ENCODE data around the gene GFY.
"Not testable (repeated sequence)": the region's sequence is repeated elsewhere in the genome, so short reads cannot be mapped to it uniquely, and the experiment has no call there.

The GFY gene

DNA sequence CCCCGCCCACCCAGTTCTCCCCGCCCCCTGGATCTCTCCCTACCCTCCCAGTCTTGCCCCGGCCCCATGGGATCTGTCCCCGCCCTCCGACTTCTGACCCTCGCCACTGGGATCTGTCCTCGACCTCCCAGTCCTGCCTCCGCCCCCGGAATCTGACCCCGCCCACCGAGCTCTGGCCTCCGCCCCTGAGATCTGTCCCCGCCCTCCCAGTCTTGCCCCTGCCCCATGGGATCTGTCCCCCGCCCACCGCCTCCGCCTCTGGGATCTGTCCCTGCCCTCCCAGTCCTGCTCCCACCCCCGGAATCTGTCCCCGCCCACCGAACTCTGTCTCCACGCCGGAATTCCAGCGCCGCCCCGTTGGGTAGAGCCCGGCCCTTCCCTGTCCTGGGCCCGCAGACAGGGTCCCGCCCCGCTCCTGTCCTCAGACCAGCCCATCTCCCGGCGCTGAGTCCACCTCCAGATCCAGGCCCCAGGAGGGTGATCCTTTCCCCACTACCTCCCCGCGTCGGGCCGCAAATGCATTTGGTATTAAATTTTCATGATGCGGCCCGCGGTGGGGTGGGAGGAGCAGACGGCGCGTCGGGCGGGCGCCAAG lies 17.7 kb downstream of the GFY start:
- peak in 1 of 2 donors; percentile 33 for DNase-seq (ENCODE audit: low read depth in 1 of 2, low spot score in 1 of 2)

DNA sequence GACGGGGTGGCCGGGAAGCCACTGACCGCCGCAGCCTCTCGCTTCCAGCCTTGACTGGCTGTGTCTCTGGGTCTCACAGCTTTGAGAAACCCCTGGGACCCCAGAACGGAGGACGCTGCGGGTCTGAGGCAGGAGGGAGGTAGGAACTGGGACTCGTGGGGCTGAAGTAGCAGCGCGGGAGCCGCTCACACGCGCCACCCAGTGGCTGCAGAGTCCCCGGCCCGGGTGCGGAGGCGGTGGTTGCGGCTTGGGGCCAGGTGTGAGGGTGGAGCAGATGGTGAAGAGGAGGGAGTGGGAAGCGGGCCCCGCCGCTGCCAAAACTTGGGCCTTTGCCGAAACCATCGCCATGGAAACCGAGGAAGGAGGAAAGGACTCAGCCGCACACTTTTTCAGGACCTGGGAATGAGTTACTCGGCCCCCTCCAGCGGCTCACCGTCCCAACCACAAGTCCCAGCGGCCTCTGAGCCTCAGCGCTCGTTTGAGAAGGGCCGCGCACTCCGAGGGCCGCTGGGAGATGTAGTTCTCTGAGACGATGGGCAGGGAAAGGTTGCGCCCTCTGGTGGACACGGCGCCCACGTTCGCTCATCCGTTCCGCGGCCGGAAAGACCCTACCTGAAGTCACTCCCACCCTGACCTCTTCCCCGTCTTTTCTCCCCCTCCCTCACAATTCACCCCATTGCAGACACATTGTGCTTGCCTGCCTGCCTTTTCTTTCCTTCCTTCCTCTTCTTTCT lies 18.3 kb downstream of the GFY start:
- DNase-seq (ENCODE audit: low read depth in 1 of 2, low spot score in 1 of 2), result peak; percentile 86 to 93

DNA sequence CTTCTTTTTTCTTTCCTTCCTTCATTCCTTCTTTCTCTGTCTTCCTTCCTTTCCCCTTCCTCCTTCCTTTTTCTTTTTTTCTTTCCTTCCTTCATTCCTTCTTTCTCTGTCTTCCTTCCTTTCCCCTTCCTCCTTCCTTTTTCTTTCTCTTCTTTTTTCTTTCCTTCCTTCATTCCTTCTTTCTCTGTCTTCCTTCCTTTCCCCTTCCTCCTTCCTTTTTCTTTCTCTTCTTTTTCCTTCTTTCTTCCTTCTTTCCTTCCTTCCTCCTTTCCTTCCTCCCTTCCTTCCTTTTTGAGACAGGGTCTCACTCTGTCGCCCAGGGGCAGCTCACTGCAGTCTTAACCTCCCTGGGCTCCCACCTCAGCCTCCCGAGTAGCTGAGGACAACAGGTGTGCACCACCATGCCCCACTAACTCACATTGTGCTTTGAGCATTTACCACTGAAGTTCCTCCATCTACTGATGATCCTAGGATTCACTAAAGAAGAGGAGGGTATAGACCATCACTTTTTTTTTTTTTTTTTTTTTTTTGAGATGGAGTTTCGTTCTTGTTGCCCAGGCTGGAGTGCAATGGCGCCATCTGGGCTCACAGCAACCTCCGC lies 19.0 kb downstream of the GFY start:
- DNase-seq (ENCODE audit: low read depth in 1 of 2, low spot score in 1 of 2), result not testable (repeated sequence)

DNA sequence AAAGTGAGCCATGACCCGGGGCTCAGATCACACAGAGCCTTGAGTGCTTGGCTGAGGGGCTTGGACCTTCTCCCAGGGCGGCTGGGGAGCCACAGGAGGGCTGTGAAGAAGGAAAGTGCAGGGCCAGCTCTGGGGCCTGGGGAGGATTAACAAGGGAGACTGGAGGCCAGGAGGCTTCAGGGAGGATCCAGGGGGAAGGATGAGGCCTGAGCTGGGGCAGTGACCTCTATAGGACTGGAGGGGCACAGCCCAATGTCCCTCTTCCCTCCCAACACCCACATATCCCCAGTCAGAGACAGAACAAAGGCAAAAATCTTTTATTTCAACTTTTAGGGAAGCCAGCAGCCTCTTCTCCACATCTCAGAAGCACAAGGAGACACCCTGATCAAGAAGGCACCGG lies 20.8 kb downstream of the GFY start:
- DNase-seq (ENCODE audit: low read depth in 1 of 2, low spot score in 1 of 2), result no peak

DNA sequence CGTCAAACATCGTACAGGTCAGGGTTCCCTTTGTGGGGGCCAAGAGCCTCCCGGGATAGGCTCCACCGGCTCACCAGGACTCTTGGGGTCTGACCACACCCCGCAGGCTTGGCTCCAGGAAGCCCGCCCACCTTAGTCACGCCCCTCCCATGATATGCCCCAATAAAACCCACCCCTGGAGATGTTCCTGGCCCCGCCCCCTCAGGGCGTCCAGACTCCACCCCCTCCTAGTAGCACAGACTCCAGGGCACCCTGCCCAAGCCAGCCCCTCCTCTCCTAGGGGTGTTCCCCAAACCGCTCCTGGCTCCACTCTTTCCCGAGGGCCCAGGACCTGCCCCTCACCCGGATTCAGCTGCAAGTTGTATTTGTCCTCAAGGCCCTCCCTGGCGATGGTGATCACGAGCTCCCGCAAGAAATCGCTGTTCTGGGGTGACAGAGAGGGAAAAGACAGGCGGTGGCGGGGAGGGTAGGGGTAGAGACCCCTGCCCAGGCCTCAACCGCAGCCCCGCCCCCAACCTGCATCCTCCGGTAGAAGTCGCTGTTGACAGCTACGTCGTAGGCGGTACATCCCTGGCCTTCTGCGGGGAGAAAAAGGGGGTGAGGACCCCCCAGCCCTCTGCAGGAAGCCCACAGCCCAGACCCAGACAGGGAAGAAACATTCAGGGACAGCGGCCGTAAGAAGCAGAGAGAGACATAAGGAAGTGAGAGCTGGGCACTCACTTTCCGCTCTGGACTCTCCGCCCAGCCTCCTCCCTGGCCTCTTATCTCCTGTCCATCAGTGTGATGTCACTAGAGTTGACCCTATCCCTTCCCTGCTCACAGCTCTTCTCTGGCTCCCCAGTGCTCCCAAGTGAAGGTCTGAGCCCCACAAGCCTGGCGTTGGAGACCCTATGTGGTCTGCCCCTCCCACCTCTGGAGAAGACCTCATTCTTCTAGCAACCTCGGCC lies 22.6 kb downstream of the GFY start:
- no peak for DNase-seq (ENCODE audit: low read depth in 1 of 2, low spot score in 1 of 2)

DNA sequence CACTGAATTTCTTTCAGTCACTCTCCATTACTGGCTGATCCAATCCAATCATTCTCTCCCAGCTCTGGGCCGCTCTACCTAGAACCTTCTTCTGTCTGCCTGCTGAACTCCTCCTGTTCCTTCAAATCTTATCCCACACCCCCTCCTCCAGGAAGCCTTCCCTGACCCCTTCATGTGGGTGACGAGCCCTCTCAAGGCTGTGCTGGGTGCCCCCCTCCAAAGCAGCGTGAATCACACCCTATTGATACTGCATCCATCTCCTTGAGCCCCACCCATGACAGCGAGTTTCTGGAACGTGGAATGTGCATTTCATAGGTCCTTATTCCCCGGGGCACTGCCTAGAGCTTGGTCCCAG lies 23.2 kb downstream of the GFY start:
- no peak for DNase-seq (ENCODE audit: low read depth in 1 of 2, low spot score in 1 of 2)

DNA sequence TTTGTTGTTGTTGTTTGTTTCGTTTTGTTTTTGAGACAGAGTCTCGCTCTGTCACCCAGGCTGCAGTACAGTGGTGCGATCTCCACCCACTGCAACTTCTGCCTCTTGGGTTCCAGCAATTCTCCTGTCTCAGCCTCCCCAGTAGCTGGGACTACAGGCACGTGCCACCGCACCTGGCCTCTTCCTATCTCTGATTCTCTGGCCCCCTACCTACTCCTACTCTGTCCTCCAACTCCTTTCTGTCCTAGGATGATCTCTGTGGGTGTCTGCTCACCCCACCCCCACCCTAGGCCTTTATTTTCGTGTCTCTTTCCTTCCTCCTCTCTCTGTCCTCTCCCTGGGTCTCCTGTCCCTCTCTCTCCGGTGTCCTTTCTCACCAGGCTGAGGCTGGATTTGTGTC lies 25.2 kb downstream of the GFY start:
- DNase-seq (ENCODE audit: low read depth in 1 of 2, low spot score in 1 of 2), result no peak

DNA sequence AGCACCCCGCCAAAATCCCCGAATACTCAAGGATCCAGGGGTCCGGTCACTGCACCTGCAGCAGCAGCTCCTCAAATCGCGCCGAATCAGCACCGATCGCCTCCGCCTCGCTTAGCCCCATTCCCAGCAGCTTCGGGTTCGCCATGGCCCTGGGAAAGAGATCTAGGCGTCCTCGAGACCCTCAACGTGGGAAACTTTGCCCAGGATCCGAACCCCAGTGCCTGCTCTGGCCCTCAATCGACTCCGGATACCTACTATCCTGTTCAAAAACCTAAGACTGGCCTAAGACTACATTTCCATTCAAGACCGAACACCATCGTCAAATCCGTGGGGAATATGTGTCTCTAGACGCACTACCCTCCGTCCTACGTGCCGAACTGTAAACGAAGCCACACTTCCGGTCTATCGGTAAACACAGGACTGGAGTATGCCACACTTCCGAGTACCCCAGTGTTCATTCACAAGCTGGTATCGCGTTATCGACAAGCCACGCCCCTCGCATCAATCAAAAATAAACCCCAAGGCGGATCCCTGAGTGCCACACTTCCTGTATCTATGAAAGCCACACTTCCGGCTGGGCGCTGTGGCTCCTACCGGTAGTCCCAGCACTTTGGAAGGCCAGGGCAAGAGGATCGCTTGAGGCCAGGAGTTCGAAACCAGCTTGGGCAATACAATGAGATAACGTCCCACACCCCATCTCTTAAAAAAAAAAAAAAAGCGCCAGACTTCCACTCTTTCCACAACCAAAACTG lies 26.4 kb downstream of the GFY start, which contains the start of gene PIH1D1:
Gene PIH1D1, minus strand, starts transcription at position 385 of the 752 bp plus-strand sequence. Its CDS starts 240 bp downstream, at position 145.
- DNase-seq (ENCODE audit: low read depth in 1 of 2, low spot score in 1 of 2), result peak; percentile 73 to 84

DNA sequence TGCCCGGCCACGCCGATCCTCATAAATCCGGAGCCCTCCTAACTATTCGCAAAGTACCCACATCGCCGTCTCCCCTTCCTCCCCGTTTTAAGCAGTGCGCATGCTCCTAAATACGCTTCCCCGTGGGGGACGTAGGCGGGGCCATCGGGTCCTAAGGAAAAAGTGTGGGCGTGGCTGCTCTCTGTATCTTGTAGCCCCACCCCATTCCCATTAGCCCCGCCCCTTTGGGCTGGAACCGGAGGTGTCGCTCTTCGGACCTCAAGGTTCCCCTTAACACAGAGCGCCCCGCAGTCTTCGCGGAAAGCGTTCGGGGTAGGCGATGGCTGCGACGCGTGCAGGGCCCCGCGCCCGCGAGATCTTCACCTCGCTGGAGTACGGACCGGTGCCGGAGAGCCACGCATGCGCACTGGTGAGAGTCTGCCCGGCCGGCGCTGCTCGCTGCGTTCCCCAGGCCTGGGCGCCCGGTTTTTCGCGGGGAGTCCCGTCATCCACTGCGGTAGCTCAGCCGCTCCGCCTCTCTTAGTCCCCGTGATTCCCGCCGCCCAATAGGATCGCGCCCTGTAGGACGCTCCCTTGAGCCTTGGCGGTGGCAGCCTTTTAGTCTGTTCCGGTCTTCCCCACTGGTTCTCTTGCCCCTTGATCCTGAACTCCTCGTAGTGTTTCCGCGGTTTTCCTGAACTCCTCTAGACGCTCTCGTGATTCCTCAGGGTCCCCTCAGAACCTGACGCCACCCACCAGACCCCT lies 28.0 kb downstream of the GFY start, which contains the start of gene ALDH16A1:
Gene ALDH16A1, plus strand, starts transcription at position 213 of the 744 bp plus-strand sequence. Its CDS starts 107 bp downstream, at position 320.
- peak; percentile 94 to 95 for DNase-seq (ENCODE audit: low read depth in 1 of 2, low spot score in 1 of 2)

DNA sequence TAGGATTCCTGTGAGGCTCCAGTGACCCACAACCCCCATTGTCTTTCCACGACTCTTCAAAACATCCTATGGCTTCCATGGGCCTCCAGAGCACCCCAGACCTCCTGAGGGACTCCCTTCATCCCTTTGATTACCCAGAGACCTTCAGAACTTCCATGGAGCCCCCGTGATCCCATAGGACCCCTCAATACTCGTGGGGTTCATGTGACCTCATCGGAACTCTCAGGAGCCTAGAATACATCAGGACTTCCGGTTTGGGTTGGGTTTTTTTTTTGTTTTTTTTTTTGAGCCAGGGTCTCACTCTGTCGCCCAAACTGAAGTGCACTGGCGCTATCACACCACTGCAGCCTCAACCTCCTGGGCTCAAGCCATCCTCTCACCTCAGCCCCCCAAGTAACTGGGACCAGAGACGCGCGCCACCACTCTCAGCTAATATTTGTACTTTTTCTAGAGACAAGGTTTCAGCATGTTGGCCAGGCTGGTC lies 28.6 kb downstream of the GFY start:
- DNase-seq (ENCODE audit: low read depth in 1 of 2, low spot score in 1 of 2), result no peak

DNA sequence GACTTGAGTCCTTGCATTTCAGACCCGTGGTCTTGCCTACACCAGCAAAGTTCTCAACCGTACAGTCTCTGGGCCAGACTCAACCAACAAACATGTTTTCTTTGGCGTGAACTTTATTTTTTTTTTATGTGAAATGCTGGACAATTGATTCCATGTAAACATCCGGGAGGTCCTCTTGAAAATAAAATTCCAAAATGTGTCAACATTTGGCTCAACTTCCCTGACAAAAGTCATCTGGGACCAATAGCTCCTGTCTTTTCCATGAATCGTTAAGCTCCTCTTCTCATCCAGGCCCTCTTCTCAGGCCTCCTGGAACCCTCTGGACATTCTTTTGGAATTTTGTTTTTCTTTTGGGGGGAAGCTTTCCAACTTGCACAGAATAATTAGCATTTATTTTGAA lies 30.6 kb downstream of the GFY start:
- no peak for DNase-seq (ENCODE audit: low read depth in 1 of 2, low spot score in 1 of 2)

DNA sequence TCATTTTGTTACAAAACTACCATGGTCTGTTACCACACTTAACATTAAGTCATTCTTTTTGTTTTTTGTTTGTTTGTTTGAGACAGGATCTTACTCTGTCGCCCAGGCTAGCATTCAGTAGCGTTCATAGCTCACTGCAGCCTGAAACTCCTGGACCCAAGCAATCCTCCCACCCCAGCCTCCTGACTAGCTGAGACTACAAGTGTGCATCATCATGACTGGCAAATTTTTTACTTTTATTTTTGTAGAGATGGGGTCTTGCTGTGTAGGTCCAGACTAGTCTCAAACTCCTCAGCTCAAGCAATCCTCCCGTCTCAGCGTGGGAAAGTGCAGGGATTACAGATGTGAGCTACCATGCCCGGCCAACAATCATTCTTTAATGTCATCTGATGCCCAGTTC lies 31.1 kb downstream of the GFY start:
- DNase-seq (ENCODE audit: low read depth in 1 of 2, low spot score in 1 of 2), result no peak

DNA sequence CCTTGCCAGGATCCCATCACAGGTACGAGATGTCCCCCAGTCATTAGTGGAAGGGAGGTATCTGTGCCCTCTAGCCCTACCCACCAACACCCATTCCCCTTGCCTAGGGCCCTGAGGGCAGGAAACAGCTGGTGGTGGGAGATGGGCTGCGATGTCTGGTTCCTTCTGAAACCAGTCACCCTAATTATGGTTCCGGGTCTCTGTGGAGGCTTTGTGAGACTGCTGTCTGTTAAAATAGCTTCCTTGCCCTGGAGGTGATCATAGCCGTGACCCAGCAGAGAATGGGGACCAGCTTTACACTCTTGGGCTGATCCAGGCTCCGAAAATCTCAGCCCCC lies 33.3 kb downstream of the GFY start:
- DNase-seq (ENCODE audit: low read depth in 1 of 2, low spot score in 1 of 2), result no peak

DNA sequence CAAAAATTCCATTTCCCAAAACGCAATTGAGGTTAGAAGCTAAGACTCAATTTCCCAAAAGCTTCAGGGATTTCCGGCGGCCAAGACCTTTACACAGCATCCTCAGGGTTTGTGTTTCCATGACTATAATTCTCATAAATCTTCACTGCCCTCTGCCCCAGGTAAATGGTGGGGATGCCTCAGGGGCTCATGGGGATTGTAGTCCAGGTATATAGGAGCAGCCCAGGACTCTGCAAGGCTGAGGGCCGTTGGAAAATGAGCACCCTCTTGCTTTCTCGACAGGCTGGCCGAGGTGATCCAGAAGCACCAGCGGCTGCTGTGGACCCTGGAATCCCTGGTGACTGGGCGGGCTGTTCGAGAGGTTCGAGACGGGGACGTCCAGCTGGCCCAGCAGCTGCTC lies 34.2 kb downstream of the GFY start:
- no peak for DNase-seq (ENCODE audit: low read depth in 1 of 2, low spot score in 1 of 2)

DNA sequence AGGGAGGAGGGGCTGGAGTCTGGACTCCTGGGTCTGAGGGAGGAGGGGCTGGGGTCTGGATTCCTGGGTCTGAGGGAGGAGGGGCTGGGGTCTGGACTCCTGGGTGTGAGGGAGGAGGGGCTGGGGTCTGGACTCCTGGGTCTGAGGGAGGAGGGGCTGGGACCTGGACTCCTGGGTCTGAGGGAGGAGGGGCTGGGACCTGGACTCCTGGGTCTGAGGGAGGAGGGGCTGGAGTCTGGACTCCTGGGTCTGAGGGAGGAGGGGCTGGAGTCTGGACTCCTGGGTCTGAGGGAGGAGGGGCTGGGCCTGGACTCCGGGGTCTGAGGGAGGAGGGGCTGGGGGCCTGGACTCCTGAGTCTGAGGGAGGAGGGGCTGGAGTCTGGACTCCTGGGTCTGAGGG lies 35.9 kb downstream of the GFY start:
- not testable (repeated sequence) for DNase-seq (ENCODE audit: low read depth in 1 of 2, low spot score in 1 of 2)

DNA sequence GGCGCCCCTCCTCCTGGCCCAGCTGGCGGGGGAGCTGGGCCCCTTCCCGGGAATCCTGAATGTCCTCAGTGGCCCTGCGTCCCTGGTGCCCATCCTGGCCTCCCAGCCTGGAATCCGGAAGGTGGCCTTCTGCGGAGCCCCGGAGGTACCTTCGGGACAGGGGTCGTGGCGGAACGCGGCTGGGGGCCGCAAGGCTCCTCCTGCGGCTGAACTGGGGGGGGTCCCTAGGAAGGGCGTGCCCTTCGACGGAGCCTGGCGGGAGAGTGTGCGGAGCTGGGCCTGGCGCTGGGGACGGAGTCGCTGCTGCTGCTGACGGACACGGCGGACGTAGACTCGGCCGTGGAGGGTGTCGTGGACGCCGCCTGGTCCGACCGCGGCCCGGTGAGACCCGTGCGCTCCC lies 36.5 kb downstream of the GFY start:
- no peak for DNase-seq (ENCODE audit: low read depth in 1 of 2, low spot score in 1 of 2)

DNA sequence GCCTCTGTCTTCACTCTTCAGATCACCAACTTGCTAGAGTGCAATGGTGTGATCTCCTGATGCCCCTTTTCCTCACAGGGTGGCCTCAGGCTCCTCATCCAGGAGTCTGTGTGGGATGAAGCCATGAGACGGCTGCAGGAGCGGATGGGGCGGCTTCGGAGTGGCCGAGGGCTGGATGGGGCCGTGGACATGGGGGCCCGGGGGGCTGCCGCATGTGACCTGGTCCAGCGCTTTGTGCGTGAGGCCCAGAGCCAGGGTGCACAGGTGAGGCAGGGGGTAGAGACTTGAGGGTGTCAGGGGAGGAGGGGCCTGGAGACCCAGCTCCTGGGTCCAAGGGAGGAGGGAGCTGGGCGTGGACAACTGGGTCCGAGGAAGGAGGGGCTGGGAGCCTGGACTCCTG lies 37.3 kb downstream of the GFY start:
- no peak for DNase-seq (ENCODE audit: low read depth in 1 of 2, low spot score in 1 of 2)

DNA sequence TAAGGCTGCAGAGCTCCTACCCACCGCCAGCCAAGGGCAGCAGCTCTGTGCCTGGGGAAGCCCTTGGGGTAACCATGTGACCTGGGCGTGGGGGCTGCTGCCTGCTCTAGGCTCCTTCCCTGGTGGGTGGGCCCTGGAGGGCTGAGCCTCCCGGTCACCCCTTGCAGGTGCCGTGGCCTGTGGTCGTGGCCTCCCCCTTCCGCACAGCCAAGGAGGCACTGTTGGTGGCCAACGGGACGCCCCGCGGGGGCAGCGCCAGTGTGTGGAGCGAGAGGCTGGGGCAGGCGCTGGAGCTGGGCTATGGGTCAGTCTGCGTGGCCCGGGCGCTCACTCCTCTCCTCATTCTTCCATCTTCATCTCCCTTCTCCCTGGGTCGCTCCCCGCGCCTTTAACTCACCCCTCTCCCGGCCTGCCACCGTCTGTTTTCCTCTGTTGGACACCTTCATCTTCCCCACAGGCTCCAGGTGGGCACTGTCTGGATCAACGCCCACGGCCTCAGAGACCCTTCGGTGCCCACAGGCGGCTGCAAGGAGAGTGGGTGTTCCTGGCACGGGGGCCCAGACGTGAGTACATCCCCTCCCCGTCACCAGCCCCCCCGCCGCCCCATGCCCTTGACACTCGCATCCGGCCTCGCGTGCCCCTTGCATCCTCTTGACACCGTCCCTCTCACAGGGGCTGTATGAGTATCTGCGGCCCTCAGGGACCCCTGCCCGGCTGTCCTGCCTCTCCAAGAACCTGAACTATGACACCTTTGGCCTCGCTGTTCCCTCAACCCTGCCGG lies 39.0 kb downstream of the GFY start:
- DNase-seq (ENCODE audit: low read depth in 1 of 2, low spot score in 1 of 2), result no peak

DNA sequence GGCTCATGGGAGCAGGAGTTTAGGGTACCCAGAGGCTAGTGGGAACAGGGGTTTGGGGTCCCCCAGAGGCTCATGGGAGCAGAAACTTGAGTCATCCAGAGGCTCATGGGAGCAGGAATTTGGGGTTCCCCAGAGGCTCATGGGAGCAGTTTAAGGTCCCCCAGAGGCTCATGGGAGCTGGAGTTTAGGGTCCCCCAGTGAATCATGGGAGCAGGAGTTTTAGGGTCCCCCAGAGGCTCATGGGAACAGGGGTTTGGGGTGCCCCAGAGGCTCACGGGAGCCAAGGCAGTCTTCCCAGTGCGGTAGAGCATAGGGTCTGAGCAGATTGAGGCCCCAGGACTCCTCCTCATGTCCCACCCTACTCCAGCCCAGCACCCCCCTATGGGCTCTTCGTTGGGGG lies 40.2 kb downstream of the GFY start:
- DNase-seq (ENCODE audit: low read depth in 1 of 2, low spot score in 1 of 2), result no peak

All from stimulated activated CD4-positive, alpha-beta T cell treated with anti-CD3 and anti-CD28 coated beads, Interleukin-15, amount 100 ng/mL, for 1 hour (primary cell).